HTR-8/SVneo (cell line): ENCODE measurements around the gene TNFSF12.

Source experiments
- DNase-seq: peaks from one replicate; pipeline ENCODE4 v3.0.0; 2011; ENCODE audit warnings: low spot score, mixed read lengths; ENCODE audit not compliant: insufficient read length
- FAIRE-seq: peaks from 2 replicates; lab custom pipeline; 2011; peaks lifted over from hg19 to GRCh38; lab: Jason Lieb, UNC

The TNFSF12 gene, protein sequence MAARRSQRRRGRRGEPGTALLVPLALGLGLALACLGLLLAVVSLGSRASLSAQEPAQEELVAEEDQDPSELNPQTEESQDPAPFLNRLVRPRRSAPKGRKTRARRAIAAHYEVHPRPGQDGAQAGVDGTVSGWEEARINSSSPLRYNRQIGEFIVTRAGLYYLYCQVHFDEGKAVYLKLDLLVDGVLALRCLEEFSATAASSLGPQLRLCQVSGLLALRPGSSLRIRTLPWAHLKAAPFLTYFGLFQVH

DNA sequence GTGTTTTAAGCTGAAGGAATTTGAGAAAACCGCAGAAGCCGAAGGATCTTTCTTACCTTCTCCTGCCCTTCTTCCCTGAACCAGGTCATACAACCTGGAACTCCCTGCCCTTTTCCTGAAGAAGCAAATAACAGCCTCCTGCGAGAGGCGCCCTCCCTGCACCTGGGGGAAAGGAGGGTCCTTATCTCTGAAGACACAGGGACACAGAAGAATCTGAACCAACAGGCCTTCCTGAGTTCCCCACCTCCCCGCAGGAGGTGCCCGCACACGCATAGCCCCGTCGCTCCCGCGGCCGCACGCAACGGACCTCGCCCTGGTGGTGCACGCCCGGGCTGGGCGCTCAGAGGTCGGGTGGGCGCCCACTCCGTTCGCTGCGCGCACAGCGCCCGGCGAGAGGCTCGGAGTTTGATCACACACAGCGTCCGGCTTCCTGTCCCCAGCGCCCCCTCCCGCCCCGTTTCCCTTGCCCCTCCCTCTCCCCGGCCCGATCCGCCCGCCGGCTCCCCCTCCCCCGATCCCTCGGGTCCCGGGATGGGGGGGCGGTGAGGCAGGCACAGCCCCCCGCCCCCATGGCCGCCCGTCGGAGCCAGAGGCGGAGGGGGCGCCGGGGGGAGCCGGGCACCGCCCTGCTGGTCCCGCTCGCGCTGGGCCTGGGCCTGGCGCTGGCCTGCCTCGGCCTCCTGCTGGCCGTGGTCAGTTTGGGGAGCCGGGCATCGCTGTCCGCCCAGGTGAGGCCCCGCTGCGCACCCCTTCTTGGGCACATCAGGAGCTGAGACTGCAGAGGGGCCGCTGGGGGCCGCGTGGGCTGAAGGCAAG is at the start of gene TNFSF12:
TNFSF12 (plus strand) TSS at position 474 of the 816 bp plus-strand sequence; CDS start at position 570, 96 bp downstream.
- DNase-seq: no peak

DNA sequence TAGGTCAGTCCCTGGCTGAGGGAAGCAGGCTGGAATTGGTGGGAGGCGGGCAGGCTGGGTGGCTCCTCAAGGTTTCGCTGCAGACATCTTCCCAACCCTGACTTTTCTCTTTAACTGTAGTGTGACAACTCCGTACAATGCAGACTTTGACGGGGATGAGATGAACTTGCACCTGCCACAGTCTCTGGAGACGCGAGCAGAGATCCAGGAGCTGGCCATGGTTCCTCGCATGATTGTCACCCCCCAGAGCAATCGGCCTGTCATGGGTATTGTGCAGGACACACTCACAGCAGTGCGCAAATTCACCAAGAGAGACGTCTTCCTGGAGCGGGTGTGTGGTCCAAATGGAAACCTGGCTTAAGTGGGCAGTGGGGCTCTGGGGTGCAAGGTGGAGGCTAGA is 49.7 kb upstream of the TNFSF12 start:
- FAIRE-seq (peak; percentile 4), DNase-seq (no peak)

More for the DNA sequence above, at the start of gene TNFSF12:
- FAIRE-seq: no peak

DNA sequence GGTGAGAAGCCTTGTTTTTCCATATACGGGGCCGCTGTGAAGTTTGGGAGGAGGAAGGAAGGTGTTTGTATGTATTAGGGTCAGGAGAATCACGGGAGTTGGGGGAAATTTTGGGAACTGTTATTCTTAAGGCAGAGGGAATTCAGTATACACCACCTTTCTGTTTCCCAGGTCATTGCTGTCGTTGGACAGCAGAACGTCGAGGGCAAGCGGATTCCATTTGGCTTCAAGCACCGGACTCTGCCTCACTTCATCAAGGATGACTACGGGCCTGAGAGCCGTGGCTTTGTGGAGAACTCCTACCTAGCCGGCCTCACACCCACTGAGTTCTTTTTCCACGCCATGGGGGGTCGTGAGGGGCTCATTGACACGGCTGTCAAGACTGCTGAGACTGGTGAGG is 47.1 kb upstream of the TNFSF12 start:
- DNase-seq (no peak), FAIRE-seq (no peak)

DNA sequence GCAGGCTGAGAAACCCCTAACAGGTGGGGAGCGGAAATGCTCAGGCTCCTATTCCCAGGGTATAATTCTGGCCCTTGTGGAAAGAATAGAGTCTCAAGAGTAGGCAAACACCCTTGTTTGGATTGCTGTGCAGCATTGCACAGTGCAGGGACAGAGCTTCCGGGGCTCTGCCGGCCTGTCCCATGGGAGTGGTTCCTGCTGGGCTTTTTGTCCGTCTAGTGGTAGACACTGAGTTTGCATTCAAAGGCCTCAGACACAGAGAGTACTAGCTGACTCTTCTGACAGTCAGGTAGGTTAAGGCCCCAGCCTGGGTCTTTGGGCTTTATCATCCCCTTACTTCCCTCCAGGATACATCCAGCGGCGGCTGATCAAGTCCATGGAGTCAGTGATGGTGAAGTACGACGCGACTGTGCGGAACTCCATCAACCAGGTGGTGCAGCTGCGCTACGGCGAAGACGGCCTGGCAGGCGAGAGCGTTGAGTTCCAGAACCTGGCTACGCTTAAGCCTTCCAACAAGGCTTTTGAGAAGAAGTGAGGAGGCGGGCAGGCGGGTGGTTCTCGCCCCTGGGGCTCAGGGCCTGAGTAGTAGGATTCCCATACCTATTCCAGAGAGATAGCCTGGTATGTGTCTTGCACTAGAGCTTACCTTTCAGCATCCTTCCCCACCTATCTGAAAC is 46.5 kb upstream of the TNFSF12 start:
- no peak for FAIRE-seq
- DNase-seq: no peak

DNA sequence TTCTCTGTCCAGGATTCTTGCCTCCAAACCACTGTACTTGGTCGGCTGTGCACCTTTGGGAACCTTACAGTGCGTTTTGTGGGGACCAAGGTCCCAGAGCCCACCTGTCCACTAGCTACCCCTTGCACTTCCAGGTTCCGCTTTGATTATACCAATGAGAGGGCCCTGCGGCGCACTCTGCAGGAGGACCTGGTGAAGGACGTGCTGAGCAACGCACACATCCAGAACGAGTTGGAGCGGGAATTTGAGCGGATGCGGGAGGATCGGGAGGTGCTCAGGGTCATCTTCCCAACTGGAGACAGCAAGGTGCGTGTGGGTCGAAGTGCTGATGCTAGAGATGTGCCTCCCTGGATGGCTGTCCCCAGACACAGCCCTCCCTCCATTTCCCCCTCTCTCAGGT is 45.9 kb upstream of the TNFSF12 start:
- no peak for DNase-seq
- peak; percentile 76 for FAIRE-seq

DNA sequence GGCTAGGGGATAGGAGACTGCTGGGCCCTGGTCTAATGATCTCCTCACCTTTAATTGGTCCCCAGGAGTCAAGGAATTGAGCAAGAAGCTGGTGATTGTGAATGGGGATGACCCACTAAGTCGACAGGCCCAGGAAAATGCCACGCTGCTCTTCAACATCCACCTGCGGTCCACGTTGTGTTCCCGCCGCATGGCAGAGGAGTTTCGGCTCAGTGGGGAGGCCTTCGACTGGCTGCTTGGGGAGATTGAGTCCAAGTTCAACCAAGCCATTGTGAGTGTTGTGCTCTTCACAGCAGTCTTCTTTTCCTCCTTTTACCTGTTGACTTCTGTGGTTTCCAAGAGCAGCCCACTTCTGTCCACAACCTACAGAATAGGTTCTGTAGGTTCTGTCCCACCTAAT is 45.3 kb upstream of the TNFSF12 start:
- FAIRE-seq: no peak
- DNase-seq: no peak

DNA sequence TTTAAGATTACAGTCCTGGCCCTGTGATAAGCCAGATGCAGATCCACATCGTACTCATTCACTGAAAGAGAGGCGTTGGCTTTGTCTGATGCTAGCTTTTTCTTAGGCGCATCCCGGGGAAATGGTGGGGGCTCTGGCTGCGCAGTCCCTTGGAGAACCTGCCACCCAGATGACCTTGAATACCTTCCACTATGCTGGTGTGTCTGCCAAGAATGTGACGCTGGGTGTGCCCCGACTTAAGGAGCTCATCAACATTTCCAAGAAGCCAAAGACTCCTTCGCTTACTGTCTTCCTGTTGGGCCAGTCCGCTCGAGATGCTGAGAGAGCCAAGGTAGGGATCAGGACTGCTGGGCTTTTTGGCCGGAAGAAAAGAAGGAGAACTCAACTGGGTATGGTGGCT is 40.7 kb upstream of the TNFSF12 start:
- no peak for FAIRE-seq
- DNase-seq: no peak

DNA sequence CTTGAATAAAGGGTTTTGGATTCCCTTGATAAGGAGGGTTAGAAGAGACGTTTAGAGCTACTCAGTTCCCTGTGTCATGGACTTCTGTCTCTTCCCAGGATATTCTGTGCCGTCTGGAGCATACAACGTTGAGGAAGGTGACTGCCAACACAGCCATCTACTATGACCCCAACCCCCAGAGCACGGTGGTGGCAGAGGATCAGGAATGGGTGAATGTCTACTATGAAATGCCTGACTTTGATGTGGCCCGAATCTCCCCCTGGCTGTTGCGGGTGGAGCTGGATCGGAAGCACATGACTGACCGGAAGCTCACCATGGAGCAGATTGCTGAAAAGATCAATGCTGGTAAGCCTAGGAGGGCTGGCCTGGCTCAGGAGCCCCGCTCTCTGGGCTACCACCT is 40.0 kb upstream of the TNFSF12 start:
- FAIRE-seq: peak; percentile 16

DNA sequence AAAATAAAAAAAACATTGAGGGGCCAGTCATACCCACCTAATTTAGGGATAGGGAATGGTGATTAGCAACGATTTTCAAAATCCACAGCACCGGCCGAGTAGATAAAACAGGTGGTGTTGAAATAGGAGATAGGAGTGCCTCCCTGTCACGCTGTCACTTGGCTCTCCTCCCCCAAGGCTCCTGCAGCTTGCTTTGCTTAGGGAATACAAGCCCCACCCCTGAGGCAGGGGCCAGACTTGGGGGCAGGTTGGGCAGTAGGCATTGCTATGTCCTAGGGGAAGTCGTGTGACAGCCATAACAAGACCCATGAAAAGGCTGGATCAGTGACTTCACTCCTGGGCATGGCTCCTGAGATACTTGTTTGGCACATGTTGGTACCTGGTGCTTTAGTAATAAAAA is 38.9 kb upstream of the TNFSF12 start:
- FAIRE-seq (no peak), DNase-seq (no peak)

More for the DNA sequence above, 40.0 kb upstream of the TNFSF12 start:
- no peak for DNase-seq

DNA sequence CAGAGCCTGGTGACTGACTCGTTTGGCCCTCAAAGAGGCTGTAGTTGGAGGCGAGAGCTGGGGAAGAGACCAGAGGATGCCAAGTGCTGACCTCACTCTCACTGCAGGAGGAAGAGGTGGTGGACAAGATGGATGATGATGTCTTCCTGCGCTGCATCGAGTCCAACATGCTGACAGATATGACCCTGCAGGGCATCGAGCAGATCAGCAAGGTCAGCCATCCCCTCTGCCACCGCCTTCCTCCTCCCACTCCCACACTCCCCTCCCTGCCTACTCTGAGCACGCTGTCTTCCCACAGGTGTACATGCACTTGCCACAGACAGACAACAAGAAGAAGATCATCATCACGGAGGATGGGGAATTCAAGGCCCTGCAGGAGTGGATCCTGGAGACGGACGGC is 37.8 kb upstream of the TNFSF12 start:
- FAIRE-seq: peak; percentile 68
- DNase-seq: no peak

DNA sequence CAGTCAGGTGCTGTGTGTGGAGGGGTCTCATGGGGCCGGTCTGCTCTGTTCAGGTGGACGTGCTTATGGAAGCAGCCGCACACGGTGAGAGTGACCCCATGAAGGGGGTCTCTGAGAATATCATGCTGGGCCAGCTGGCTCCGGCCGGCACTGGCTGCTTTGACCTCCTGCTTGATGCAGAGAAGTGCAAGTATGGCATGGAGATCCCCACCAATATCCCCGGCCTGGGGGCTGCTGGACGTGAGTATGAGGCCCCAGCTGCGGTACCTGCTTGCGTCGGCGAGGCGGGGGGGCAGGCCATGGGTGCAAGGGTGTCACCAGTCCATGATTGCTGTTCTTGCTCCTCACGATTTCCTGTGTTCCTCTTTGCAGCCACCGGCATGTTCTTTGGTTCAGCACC is 36.8 kb upstream of the TNFSF12 start:
- no peak for FAIRE-seq
- DNase-seq: no peak

DNA sequence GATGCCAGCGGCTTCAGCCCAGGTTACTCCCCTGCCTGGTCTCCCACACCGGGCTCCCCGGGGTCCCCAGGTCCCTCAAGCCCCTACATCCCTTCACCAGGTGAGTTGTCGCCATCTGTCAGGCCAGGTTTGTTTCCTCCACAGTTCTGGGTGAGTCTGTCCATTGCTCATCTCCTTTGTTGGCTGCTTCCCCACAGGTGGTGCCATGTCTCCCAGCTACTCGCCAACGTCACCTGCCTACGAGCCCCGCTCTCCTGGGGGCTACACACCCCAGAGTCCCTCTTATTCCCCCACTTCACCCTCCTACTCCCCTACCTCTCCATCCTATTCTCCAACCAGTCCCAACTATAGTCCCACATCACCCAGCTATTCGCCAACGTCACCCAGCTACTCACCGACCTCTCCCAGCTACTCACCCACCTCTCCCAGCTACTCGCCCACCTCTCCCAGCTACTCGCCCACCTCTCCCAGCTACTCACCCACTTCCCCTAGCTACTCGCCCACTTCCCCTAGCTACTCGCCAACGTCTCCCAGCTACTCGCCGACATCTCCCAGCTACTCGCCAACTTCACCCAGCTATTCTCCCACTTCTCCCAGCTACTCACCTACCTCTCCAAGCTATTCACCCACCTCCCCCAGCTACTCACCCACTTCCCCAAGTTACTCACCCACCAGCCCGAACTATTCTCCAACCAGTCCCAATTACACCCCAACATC is 35.9 kb upstream of the TNFSF12 start:
- DNase-seq (no peak), FAIRE-seq (peak; percentile 70)

DNA sequence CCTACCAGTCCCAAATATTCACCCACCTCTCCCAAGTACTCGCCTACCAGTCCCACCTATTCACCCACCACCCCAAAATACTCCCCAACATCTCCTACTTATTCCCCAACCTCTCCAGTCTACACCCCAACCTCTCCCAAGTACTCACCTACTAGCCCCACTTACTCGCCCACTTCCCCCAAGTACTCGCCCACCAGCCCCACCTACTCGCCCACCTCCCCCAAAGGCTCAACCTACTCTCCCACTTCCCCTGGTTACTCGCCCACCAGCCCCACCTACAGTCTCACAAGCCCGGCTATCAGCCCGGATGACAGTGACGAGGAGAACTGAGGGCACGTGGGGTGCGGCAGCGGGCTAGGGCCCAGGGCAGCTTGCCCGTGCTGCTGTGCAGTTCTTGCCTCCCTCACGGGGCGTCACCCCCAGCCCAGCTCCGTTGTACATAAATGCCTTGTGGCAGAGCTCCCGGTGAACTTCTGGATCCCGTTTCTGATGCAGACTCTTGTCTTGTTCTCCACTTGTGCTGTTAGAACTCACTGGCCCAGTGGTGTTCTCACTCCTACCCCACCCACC is 34.9 kb upstream of the TNFSF12 start:
- DNase-seq (no peak), FAIRE-seq (peak; percentile 54)

DNA sequence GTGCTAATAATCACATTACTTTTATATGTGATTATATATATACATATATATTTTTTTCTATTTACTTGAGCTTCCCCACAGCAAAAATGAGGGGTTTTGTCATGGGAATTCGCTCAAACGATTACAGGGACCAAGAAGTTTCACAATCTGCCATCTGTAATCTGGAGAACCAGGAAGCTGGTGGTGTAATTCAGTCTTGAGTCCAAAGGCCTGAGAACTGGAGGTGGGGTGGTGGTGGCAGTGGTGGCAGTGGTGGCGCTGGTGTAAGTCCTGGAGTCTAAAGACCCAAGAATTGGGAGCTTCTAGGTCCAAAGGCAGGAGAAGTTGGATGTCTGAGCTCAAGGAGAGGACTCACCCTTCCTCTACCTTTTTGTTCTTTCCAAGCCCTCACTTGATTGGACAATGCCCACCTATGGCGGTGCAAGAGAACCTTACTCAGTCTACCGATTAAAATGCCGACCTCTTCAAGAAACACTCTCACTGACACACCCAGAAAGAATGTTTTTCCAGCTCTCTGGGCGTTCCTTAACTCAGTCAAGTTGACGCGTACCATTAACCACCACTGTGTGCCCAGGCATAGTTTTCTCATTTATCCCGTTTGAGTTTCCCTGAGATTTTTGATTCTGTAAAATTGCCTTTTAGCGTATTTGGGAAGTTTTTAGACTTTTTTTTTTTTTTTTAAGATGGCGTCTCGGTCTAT is 32.8 kb upstream of the TNFSF12 start:
- no peak for DNase-seq
- FAIRE-seq: no peak

DNA sequence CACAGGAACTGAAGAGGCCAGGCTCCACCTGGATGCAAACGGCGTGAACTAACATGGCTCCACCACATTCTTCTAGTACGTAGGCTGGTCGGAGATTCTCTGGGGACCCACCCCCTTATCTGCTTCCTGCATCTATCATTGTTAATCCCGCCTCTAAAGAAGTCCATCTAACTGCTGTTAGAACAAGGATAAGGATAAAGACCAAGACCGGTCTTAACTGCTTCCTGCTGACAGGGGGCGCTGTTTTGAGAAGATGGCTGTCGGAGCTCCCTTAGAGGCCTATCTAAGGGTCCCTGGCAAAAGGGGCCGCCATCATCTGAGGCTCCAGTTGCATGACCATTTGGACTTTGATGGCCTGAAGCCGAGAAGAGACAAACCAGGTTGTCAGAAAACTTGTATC is 25.8 kb upstream of the TNFSF12 start:
- FAIRE-seq: no peak
- DNase-seq: no peak

DNA sequence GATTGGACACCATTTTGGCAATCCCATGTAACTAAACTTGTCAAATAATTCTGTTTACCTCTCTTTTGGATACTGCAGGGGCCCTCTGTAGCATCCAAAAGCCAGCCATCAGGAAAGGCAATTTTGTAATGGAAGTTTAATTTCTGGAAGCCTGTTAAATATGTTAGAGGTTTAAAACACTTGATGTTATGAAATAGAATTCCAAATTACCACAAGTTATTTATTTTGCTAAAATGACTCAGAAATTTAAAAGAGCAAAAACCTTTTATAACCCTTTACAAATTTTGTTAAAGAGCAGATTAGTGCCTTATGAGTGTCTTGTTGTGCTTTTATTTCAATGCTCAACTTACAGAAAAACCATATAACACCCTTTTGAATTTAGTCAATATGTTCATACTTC is 20.0 kb upstream of the TNFSF12 start:
- DNase-seq (no peak), FAIRE-seq (no peak)

DNA sequence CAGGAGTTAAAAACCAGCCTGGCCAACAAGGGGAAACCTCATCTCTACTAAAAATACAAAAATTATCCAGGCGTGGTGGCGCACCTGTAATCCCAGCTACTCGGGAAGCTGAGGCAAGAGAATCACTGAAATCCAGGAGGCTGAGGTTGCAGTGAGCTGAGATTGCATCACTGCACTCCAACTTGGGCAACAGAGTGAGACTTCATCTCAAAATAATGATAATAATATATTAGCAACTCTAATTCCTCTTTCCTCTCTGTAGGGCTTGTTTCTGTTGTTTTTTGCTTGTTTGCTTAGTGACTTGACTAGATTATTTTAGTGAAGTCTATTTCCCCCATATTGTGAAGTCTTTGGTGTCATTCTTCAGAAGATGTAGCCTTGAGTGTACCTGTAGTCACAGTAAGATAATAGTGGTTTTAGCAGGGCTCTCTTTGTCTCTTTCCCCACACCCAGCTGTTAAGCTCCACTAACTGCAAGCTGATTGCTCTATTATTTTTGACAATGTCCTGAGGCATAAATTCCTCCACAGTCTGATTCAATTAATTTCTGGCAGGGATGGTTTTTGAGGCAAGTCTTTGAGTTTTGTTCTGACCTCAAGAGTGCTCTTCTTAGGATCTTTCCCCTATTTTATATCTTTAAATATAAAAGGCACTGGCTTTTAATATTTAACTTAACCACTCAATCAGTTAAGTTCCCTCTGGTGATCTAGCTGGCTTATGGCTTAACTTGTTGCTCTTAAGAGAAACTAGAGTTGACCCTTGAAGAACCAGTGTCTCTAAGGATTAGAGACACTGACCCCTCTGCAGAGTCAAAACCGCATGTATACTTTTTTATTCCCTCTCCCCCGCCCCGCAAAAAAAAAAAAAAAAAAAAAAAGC is 18.6 kb upstream of the TNFSF12 start:
- FAIRE-seq (no peak), DNase-seq (no peak)

DNA sequence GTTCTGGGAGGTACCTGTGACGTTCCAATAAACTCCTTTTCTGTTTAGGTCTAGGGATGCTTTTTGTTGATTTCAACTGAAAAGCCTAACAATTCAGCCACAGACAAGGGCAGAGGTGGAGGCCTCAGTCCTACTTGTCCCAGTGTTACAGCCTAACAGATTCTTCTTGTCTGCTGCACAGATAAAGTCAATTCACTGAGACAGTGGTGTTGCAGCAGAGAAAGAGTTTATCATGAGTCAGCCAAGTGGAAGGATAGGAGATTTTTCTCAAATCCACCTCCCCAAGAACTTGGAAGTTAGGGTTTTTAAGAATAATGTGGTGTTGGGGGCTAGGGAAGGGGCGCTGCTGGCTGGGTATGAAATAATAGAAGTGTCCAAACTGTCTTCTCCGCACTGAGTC is 10.8 kb upstream of the TNFSF12 start:
- DNase-seq (no peak), FAIRE-seq (no peak)
